ENCODE measurements around the gene NFKB2.

Gene NFKB2

GRCh38 chr10:102408728-102409603 is 13.5 kb downstream of the NFKB2 start:
- DNase-seq, result peak; percentile 84 to 87

- DNase-seq, result no peak
These were observed 14.3 kb downstream of the NFKB2 start for GRCh38 chr10:102409604-102410428.

DNA sequence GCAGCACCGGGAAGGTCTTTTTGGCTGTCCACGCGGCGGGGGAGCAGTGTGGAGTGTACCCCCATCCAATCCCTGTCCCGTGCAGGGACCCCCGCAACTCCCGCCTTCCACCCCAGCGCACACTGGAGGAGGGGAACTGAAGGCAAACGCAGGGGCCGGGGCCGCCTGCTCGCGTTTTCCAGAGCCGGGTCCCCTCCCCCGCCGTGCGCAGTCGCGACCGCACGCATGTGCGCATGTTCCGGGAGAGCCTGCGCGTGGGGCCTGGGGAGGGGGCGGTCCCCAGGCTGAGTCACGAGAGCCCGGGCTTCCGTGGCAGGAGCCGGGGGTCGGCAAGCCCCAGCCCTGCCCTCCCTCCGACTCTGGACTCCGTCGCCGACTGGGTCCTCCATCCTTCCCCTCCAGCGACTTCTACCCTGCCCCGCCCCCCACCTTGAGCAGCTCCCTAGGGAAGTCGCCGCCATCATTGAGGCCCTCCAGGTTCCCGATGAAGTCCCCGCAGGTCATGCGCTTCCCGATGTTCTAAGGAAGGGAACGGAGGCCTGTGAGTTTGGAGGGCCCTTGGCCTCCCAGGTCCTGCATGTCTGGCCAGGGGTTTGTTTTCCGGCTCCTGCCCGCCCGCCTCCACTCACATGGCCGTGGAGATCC is 15.0 kb downstream of the NFKB2 start:
- DNase-seq, result peak; percentile 72 to 77

GRCh38 chr10:102411341-102412255 is 16.1 kb downstream of the NFKB2 start:
- DNase-seq, result no peak

DNA sequence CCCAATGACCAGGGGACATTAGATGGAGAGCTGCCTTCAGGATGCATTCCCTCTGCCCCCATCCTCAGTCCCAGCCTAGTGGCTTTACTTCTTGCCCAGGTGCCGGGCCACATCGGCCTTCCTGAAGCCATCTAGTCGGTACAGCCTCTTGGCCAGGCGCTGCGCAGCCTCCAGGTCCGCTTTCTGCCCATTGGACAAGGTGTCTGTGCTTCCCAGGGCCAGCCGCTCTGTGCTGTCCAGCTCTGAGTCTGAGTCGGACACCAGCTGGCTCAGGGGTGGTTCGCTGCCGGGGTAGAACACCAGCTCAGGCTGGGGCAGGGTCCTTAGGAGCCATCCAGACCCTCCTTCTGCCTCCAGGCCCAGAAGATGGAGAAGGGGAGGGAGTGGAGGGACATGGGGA is 16.8 kb downstream of the NFKB2 start:
- no peak for DNase-seq

DNA sequence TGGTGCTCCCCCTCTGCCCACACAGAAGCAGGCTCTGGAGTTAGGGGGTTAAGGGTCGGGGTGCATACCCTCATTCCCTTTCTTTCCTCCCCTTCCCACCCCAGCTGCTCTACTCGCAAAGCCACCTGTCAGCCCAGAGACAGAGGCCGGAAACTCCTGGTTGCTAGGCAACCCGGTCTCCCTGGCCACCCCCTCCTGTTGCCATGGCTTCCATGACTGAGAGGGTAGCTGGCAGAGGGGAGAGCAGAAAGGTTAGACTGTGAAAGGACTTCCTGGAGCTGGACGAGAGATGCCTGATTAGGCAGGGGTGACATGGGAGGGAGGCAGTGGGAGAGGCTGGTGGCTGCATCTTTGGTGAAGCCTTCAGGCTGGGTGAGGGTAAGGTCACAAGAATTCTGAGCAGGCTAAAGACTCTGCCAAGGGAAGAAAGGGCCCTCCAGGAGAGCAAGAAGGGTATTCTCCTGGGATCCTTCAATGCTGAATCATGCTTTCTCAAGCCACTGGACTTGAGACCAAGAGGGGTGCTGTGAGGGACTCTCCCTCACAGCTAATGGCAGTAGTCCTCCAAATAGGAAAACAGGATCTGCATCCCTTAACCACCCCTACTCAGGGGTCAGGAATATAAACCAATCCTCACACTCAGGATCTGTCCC is 17.7 kb downstream of the NFKB2 start:
- peak in 1 of 2 experiments; percentile 47 for DNase-seq

DNA sequence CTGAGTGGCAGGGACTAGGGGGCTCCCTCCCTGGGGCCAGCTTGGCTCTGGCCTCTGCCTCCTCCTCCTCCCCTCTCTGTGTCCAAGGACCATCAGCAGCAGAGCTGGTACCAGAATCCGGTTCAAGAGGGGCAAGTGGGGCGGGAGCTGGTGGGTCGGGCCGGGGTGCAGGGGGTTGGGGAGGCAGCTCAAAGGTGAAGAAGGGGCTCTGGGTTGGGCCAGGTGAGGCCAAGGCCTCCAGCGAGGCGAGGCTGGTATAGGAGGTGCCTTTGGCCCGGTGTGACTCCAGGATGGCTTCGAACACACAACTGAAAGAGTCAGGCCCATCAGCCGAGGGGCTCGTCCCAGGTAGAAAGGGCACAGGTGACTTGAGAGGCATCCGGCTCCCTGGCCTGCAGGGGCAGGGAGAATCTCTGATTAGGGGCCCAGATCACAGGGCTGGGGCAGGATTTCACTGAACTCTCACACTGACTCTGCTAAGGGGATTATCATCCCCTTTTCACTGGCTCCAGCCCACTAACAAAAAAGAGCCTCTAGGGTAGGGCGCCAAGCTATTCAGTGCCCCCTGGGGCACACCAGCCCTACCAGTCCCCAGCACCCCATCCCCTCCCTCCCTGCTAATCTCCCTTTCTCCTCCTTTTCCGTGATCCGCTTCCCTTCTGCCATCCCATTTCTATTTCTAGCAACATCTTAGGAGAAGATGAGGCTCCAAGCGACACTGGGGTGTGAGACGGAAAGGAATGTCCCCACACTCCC is 18.5 kb downstream of the NFKB2 start:
- DNase-seq, result no peak

DNA sequence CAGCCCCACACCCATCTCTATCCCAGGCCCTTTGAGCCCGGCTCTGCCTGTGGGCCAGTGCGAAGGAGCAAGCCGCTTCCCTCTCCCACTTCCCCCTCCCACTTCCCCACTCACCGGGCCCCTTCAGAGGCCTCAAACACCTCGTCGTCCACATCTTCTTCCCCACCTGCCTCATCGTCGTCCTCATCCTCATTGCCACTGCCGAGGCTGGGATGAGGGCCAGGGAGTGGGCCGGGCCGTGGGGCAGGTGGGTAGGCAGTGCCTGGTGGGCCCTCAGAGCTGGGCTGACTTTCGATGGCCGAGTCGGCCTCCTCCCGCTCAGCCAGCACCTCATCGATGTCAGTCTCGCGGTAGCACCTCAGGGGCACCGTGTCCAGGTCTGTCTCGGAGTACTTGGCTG is 19.2 kb downstream of the NFKB2 start:
- DNase-seq, result no peak

GRCh38 chr10:102416283-102416682 is 20.8 kb downstream of the NFKB2 start:
- DNase-seq, result no peak

GRCh38 chr10:102416695-102417094 is 21.2 kb downstream of the NFKB2 start:
- DNase-seq, result no peak

DNA sequence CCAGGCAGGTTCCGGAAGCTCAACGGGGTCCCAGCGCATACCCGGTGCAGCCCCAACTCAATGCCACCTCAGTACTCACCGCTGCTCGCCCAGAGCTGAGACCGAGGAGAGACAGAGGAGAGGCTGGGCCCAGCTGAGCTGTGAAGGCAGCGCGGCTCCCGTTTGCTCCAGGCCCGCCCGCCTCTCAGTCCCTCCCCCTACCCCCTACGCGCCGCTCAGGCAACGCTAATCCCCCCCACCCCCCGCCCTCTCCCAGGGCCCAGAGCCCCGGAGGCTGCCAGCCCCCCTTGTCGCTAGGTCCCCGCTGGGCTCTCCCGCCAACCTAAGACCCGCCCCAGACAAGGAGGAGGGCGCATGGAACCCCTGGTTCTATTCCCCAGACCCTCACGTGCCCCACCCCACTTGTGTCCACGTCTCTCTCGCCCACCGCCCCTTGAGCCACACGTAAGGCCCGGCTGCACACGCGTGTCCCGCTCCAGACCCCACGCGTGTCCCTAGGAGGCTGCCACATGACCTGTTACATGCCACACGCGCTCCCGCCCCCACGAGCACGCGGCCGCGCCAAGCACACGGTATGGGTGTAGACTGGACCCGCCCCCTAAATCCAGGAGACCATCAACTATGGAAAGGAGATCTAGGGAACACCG is 23.2 kb downstream of the NFKB2 start, which contains the start of gene PSD:
TSS of gene PSD (minus strand) at position 164 of the 647 bp plus-strand sequence. CDS start 1,747 bp downstream, outside the sequence.
- DNase-seq, result no peak

DNA sequence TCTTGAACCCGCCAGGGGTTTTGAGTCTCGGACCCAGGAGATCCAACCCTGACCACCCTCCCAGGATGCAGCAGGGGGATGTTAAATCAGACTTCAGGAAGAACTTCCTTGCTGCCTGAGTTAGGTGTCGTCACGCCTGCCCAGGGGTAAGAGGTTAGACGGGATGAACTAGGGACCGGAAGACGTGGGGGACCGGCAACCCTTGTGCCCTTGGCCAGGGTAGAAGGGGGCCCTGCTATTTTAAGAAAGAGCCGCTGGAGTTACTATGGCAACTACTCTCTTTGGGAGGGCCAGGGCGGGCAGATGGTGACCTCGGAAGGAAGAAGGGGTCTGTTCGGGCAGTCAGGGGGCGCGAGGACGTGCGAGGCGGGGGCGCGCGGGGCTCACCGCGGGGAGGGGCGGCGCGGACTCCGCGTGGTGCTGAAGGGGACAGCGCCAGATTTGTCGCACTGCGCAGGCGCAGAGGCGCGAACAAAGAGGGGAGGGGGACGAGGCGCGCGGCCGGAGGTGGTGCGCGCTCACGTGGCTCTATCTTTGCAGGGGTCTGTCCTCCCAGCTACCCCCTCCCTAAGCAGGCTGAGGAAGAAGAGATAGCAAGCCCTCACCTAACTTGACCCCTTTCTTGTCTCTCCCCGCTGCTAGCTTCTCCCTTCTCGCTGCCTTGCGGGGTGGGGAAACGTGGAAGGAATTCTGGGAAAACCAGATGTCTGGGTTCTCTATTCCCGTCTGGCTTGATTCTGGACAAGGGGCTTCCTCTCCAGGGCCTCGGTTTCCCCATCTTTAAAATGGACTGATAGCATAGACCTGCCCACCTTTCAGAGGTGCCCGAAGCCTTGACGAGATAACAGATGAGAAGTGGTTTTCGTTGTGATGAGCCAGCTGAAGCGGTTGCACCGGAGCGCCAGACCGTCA is 24.0 kb downstream of the NFKB2 start:
- DNase-seq, result peak; percentile 72 to 73

GRCh38 chr10:102420181-102420713 is 24.7 kb downstream of the NFKB2 start:
- DNase-seq, result no peak

DNA sequence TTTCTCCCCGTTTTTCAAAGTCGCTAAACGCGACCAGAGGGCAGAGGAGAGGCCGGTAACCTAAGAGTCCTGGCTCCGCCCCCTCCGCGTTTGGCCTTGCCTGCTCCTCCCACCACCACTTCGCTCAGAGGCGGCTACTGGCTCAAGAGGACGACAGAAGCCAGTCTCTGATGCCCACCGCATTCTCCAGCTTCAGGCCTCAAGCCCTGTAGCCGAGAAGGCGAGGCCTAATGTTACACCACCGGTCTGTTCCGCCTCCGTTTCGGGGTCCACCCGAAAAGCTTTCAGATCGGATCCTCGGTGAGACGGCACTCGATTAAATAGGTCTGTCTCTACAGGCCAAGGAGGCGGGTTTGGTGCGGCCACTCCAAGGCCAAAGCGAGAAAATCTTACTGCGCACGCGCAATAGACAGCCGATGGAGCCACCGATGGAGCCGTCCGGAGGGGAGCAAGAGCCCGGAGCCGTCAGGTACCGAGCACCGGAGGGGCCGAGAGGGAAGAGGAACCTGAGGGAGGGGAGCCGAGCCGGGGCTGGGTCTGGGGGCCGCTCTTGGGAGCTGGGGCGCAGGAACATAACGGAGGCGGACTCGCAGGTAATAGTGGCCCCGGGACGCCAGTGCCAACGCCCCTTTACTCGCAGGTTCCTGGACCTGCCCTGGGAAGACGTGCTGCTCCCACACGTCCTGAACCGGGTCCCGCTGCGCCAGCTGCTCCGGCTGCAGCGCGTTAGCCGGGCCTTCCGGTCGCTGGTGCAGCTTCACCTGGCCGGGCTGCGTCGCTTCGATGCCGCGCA is 25.4 kb downstream of the NFKB2 start, which contains the start of gene FBXL15:
TSS of gene FBXL15 (plus strand) at position 123 of the 793 bp plus-strand sequence. CDS start at position 417, 294 bp downstream.
- DNase-seq, result peak; percentile 97

- DNase-seq, result no peak
These were observed 25.9 kb downstream of the NFKB2 start for GRCh38 chr10:102421507-102421756.

GRCh38 chr10:102421757-102422512 is 26.4 kb downstream of the NFKB2 start:
- peak in 1 of 2 experiments; percentile 43 for DNase-seq

DNA sequence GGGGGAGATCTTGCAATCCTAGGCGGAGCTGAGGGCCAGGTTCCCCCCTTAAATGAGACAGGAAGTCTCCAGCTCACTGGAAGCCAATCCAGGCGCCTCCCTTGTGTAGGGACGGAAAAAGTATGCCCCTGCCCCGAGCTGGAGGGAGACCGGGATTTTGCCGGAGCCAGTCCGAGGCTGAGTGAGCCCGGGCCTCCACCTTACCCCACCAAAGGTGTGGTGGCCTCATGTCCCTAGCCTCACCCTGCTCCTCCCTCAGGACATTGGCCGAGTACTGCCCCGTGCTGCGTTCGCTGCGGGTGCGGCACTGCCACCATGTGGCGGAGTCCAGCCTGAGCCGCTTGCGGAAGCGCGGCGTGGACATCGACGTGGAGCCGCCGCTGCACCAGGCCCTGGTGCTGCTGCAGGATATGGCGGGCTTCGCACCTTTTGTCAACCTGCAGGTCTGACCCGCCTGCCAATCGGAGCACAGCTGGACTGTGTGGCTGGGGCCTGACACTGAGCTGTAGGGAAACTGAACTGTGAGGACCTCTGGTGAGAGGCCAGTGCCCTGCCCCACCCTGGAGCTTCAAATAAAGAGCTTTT is 27.1 kb downstream of the NFKB2 start:
- peak; percentile 66 to 73 for DNase-seq

Data from activated CD4-positive, alpha-beta T cell treated with anti-CD3 and anti-CD28 coated beads, Interleukin-2, amount 50 U/mL, for 48 hours (primary cell).